ENCODE data around the gene EQTN.

Gene EQTN

DNA sequence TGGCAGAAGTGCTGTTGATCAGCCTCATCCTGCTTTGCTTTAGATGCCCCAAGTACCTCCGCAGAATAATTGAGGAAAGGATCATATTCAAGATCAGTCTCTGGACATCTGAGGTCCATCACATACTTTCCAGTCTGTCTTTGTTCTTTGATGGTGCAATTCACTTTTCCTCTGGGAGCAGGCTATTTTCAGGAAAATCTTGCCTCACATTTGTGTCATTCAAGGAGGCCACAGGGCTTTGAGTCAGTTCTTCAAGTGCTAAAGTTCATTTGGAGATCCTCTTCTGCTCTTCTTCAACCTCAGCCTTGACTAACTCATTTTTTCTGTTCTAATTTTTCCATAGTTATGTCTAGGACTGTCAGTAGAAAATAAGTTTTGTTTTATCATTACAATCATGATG lies 18.6 kb downstream of the EQTN start:
- Mint-ChIP-seq H3K9me3 (no peaks in the 10 kb centered on the region), H3K4me1 (peaks cover 13% of the 10 kb centered on the region), H3K4me3 (no peak overlapping the region), H3K27ac (no peak overlapping the region), H3K27me3 (ENCODE audit: low read depth) (no peaks in the 10 kb centered on the region), H3K36me3 (ENCODE audit: low read depth) (no peaks in the 10 kb centered on the region)
- TF ChIP-seq, protein P1, sequence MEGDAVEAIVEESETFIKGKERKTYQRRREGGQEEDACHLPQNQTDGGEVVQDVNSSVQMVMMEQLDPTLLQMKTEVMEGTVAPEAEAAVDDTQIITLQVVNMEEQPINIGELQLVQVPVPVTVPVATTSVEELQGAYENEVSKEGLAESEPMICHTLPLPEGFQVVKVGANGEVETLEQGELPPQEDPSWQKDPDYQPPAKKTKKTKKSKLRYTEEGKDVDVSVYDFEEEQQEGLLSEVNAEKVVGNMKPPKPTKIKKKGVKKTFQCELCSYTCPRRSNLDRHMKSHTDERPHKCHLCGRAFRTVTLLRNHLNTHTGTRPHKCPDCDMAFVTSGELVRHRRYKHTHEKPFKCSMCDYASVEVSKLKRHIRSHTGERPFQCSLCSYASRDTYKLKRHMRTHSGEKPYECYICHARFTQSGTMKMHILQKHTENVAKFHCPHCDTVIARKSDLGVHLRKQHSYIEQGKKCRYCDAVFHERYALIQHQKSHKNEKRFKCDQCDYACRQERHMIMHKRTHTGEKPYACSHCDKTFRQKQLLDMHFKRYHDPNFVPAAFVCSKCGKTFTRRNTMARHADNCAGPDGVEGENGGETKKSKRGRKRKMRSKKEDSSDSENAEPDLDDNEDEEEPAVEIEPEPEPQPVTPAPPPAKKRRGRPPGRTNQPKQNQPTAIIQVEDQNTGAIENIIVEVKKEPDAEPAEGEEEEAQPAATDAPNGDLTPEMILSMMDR (IDR thresholded peaks at IDR 0.05; ENCODE audit: unreplicated experiment in 3 of 3) = no peak

DNA sequence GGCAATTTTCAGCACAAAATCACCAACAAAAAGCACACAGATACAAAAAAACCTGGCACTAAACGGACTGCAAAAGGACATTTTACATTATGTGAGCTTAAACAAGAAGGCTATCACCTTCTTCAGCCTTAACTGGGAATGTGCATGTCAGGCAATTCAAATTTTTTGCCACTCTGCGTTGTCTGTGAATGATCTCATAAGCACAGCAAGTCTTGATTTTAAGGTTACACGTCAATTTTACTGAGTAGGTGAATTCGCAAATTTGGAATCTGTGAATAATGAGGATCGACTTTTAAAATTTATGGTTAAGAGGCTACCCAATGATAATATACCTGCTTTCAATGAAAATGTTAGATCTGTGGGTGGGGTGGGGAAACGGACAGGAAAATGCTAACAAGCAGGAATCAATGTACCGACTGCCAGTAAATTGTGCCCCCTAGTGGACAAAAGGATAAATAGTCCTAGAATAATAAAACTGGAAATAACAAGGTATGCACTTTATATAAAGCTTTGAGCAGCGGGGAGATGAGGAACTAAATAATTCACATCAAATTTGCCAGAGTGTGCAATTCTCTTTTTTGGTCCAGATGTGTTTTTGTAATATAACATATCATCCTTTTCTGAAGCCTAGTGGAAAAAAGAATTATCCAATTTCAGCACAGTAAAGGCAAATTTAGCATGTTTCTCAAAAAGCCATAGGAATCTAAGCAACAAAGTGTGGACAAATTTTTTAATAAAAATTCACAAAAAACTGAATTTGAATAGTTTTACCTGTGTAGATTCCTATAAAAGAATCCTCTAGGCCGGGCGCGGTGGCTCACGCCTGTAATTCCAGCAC lies 20.5 kb downstream of the EQTN start:
- Mint-ChIP-seq H3K27ac (no peak overlapping the region), H3K27me3 (ENCODE audit: low read depth) (no peaks in the 10 kb centered on the region), H3K4me1 (peaks cover 13% of the 10 kb centered on the region), H3K4me3 (peak overlapping the region in 2 of 3 experiments; percentile 11 to 13), H3K36me3 (ENCODE audit: low read depth) (no peaks in the 10 kb centered on the region), H3K9me3 (no peaks in the 10 kb centered on the region)
- TF ChIP-seq, protein P1 (IDR thresholded peaks at IDR 0.05; ENCODE audit: unreplicated experiment in 3 of 3) = peak; percentile 73 to 85 (median 75)

DNA sequence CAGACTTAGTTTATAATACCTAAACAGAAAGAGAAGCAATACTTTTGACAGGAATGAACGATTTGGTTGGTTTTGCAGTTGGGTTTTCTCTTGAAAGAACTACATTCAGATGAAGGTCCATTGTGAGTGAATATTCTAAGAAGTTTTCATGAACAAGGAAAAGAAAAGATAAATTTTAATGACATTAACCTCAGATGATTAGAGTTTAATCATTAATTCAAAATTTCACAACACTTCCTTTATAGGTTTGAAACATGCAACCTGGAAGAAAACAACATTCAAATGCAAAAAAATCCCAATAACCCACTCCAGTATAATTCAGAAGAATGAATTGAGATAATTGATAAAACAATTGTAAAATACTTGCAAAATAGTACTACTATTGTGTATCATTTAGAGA lies 23.8 kb downstream of the EQTN start:
- Mint-ChIP-seq H3K4me1 (no peaks in the 10 kb centered on the region), H3K36me3 (ENCODE audit: low read depth) (no peaks in the 10 kb centered on the region), H3K27me3 (ENCODE audit: low read depth) (no peaks in the 10 kb centered on the region), H3K9me3 (no peaks in the 10 kb centered on the region), H3K4me3 (no peak overlapping the region), H3K27ac (no peak overlapping the region)
- TF ChIP-seq, protein P1 (IDR thresholded peaks at IDR 0.05; ENCODE audit: unreplicated experiment in 3 of 3) = no peak

DNA sequence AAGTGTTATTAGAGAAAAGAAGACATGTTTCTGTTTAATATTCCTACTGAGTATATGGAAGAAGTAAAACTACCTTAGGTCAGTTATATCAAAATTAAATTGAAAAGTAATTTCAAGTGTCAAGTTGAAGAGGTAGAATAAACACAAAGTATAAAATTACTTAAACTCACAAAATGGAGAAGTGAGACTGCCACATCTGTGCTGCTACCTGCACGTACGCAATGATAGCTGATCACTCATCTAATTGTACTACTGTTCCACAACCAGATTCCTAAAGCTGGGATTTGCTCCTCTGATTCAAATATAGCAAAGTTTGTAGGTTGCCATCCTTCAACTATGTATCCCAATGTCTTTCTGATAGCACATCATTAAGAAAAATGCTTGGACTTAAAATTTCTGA lies 24.8 kb downstream of the EQTN start:
- H3K9me3 Mint-ChIP-seq = no peaks in the 10 kb centered on the region
- H3K4me1 Mint-ChIP-seq = no peaks in the 10 kb centered on the region
- no peak overlapping the region for H3K4me3 Mint-ChIP-seq
- H3K27ac Mint-ChIP-seq = no peak overlapping the region
- no peaks in the 10 kb centered on the region for H3K36me3 Mint-ChIP-seq (ENCODE audit: low read depth)
- H3K27me3 Mint-ChIP-seq (ENCODE audit: low read depth) = no peaks in the 10 kb centered on the region
- TF ChIP-seq, protein P1 (IDR thresholded peaks at IDR 0.05; ENCODE audit: unreplicated experiment in 3 of 3) = no peak

DNA sequence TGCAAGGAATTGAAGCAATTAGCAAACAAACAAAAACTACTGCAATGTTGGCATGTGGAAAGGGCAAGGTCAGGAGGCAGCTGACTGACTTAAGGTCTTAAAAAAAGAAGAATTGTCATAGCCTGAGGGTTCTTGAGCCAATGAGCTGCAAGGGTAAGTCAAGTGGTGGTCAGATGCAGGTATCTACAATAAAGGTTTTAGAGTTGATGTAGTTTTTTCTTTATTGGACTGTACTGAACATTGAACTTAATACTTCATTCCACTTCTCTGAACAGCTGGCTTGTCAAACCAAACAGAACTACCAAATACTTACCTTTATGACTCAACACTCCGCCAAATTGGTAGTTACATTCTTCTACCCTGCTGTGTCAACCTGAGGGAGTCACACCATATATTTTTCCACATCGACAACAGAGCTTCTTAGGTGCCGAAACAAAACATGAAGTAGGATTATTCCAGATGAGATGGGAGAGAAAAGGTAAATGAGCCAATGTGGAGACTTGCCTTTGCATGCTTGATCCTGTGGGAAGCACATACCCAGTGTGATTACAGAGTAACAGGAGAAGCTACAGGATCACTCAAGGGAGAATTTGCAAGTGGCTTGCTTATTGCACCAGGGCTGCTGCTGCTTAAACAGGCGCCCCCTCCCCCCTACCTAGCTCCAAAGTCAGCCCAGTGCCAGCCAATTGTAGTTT lies 35.3 kb downstream of the EQTN start:
- Mint-ChIP-seq H3K36me3 (ENCODE audit: low read depth) (no peaks in the 10 kb centered on the region), H3K27me3 (ENCODE audit: low read depth) (peaks cover 2% of the 10 kb centered on the region), H3K9me3 (no peaks in the 10 kb centered on the region), H3K27ac (no peak overlapping the region), H3K4me3 (no peak overlapping the region), H3K4me1 (no peaks in the 10 kb centered on the region)
- TF ChIP-seq, protein P1 (IDR thresholded peaks at IDR 0.05; ENCODE audit: unreplicated experiment in 3 of 3) = no peak

Measured in nephron (organoid).